AG04450 (cell line): ENCODE data around the gene SVOPL. TPM values are rescaled to one million over a fixed set of nuclear protein-coding genes. Genes with fewer than 3 reads are reported as not detected.

ENCODE experiments used
- CTCF ChIA-PET: fragments of 300-600, 350-600 bp; formaldehyde crosslinking; extraction: SDS; loops from one replicate; lab custom pipeline; 2022; ENCODE audit warnings: antibody characterized with exemption, inconsistent platforms; lab: Charles Lee
- POLR2A ChIA-PET: fragments of 350-600 bp; formaldehyde crosslinking; extraction: SDS; loops from one replicate; lab custom pipeline; 2021; ENCODE audit warnings: antibody characterized with exemption, inconsistent platforms; lab: Yijun Ruan, JAX
- DNase-seq: peaks from one replicate; pipeline ENCODE4 v3.0.0-alpha.2; 2011; ENCODE audit warnings: low read depth, low spot score
- H3K27ac ChIP-seq: one replicate; pipeline ENCODE4 v1.5.1; 2012; ENCODE audit warnings: low read depth, low read length, control low read depth
- H3K27me3 ChIP-seq: one replicate; pipeline ENCODE4 v1.6.0; 2012; ENCODE audit warnings: low read length; ENCODE audit not compliant: control insufficient read depth, insufficient read depth
- H3K4me3 ChIP-seq: 2 replicates; pipeline ENCODE4 v1.5.1; 2011; ENCODE audit warnings: mild to moderate bottlenecking, low read depth, low read length, control low read depth
- H3K9me3 ChIP-seq: 2 replicates; pipeline ENCODE4 v1.5.1; 2012; ENCODE audit warnings: low read length; ENCODE audit not compliant: control insufficient read depth, insufficient read depth
- polyA plus RNA-seq: library from polyadenylated mRNA; depleted of rRNA; stranded (reverse); fragments of >200 nt; gene quantifications from 2 replicates; pipeline ENCODE4 v1.2.3, GENCODE V29; 2011
- TF ChIP-seq, protein P1 (sequence below): IDR thresholded peaks from 2 replicates; pipeline ENCODE4 v1.5.1; 2011; ENCODE audit warnings: low read depth, low read length, control low read depth, inconsistent platforms

SVOPL gene
- polyA plus RNA-seq, 1 experiment = not detected

DNA sequence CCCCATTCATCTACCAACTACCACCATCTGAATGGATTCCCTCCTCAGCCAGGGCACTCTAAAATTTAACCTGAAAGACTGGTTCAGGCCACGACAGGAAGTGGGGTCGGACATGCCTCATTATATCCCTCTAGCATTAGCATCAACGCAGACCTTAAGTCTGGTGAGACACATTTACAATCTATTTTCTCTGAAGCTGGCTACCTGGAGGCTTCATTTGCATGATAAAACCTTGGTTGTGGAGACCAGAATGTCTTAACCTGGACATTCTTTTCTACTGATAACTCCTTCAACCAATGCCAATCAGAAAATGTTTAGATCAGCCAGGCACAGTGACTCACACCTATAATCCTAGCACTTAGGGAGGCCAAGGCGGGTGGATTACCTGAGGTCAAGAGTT, 42.3 kb downstream of the SVOPL start:
- TF ChIP-seq, protein P1, sequence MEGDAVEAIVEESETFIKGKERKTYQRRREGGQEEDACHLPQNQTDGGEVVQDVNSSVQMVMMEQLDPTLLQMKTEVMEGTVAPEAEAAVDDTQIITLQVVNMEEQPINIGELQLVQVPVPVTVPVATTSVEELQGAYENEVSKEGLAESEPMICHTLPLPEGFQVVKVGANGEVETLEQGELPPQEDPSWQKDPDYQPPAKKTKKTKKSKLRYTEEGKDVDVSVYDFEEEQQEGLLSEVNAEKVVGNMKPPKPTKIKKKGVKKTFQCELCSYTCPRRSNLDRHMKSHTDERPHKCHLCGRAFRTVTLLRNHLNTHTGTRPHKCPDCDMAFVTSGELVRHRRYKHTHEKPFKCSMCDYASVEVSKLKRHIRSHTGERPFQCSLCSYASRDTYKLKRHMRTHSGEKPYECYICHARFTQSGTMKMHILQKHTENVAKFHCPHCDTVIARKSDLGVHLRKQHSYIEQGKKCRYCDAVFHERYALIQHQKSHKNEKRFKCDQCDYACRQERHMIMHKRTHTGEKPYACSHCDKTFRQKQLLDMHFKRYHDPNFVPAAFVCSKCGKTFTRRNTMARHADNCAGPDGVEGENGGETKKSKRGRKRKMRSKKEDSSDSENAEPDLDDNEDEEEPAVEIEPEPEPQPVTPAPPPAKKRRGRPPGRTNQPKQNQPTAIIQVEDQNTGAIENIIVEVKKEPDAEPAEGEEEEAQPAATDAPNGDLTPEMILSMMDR = no peak
- CTCF ChIA-PET = no interaction called here
- no peak for DNase-seq
- H3K27ac ChIP-seq = no peak overlapping the region
- no peak overlapping the region for H3K4me3 ChIP-seq
- H3K9me3 ChIP-seq = 0 out of 2 replicates have a peak, but pooled peaks cover 4% of the 10 kb centered on the region
- POLR2A ChIA-PET = no interaction called here
- no peaks in the 10 kb centered on the region for H3K27me3 ChIP-seq

DNA sequence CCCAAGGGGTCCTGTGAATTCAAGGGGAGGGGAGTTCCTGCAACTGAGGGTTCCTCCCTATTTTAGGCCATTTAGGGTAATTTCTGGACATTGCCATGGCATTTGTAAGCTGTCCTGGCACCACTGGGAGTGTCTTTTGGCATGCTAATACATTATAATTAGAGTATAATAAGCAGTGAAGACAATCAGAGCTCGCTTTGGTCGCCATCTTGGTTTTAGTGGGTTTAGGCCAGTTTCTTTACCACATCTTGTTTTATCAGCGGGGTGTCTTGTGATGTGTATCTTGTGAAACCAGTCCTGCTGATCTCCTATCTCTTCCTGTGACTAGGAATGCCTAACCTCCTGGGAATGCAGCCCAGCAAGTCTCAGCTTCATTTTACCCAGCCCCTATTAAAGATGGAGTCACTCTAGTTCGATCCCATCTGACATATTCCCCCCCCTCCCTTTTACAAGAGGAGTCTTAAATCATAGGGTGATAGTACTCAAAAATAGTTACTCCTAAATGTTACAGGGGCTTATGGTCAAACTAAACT, 43.2 kb downstream of the SVOPL start:
- Histone ChIP-seq H3K9me3 (peaks cover 8% of the 10 kb centered on the region; the same call in 1 of the 2 replicates), H3K27ac (no peak overlapping the region), H3K4me3 (no peak overlapping the region), H3K27me3 (no peaks in the 10 kb centered on the region)
- no peak for DNase-seq
- TF ChIP-seq, protein P1 = no peak
- CTCF ChIA-PET = no interaction called here
- POLR2A ChIA-PET = no interaction called here

DNA sequence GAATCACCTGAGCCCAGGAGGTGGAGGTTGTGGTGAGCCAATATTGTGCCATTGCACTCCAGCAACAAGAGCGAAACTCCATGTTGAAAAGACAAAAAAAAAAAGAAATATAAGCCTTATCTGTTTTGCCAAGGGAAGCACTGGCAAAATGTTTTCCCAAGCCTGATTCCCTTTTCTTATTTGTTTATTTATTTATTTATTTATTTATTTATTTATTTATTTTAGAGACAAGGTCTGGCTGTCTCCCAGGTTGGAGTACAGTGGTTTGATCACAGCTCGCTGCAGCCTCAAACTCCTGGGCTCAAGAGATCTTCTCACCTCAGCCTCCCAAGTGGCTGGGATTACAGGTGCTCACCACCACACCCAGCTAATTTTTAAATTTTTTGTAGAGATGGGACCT, 44.2 kb downstream of the SVOPL start:
- Histone ChIP-seq H3K9me3 (peaks cover 8% of the 10 kb centered on the region; the same call in 1 of the 2 replicates), H3K4me3 (no peak overlapping the region), H3K27ac (no peak overlapping the region), H3K27me3 (no peaks in the 10 kb centered on the region)
- DNase-seq = no peak
- ChIA-PET CTCF (no interaction called here), POLR2A (no interaction called here)
- TF ChIP-seq, protein P1 = no peak

DNA sequence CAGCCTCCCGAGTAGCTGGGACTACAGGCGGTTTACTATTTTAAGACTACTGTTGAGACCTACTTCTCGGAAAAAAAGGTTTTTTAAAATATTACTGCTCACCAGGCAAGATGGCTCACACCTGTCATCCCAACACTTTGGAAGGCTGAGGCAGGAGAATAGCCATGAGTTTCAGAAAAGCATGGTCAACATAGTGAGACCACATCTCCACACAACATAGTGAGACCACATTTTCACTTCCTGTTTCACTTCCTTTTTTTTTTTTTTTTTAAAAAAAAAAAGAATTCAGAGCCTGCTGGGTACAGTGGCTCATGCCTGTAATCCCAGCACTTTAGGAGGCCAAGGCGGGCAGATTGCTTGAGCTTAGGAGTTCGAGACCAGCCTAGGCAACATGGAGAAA, 46.5 kb downstream of the SVOPL start:
- no peaks in the 10 kb centered on the region for H3K27me3 ChIP-seq
- peaks cover 8% of the 10 kb centered on the region; the same call in 1 of the 2 replicates for H3K9me3 ChIP-seq
- no peak for DNase-seq
- ChIA-PET CTCF (interaction anchor here (0.7 kb wide), 1 partner anchor 21 kb away, joined by 3 read pairs; no protein-coding TSS in a partner anchor), POLR2A (no interaction called here)
- TF ChIP-seq, protein P1 = no peak
- H3K4me3 ChIP-seq = no peak overlapping the region
- no peak overlapping the region for H3K27ac ChIP-seq

DNA sequence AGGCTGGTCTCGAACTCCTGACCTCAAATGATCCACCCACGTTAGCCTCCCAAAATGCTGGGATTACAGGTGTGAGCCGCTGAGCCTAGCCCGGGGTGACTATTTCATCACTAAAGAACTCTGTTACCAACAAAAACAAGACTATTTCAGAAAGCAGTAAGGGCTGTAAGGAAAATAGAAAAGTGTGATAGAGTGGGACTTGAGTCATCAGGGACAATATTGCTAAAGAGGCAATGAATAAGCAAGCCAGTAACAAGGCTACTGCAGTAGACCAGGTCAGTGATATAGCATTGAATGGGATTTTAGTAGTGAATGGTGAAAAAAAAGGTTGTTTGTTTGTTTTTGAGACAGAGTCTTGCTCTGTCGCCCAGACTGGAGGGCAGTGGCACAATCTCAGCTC, 51.7 kb downstream of the SVOPL start:
- Histone ChIP-seq H3K4me3 (no peak overlapping the region), H3K27me3 (no peaks in the 10 kb centered on the region), H3K27ac (no peak overlapping the region), H3K9me3 (peaks cover 30% of the 10 kb centered on the region)
- ChIA-PET CTCF (no interaction called here), POLR2A (no interaction called here)
- no peak for DNase-seq
- TF ChIP-seq, protein P1 = no peak
